GM19023 (cell line): Measurements from ENCODE around the gene PRR35.

Experiments used
- ATAC-seq: cut with Tn5 transposase; IDR thresholded peaks from one replicate; pipeline ENCODE4 v1.9.1; 2021; ENCODE audit warnings: mild to moderate bottlenecking, moderate library complexity; ENCODE audit not compliant: unreplicated experiment

Gene PRR35

DNA sequence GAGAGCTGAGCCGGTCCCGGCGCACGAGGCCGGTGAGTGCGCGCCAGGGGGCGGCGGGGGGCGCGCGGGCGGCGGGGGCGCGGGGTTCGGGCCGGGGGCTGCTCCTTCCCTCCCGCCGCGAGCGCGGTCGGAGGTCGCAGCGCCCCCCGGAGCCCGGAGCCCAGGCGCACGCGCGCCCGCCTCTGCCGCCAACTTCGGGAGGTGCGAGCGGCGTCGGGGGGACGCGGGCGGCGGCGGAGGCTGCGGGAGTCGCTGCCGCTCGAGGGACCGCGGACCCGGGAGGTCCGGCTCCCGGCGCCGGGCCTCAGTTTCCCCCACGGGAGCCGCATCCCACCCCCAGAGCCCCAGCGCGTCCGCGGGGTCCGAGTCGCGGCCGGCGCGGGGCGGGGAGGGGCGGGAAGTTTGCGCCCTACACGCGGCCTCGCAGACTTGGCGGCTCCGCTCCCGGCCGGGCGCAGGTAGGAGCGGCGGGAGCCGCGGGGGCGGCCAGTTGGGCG is at the start of gene PRR35:
PRR35 (plus strand) TSS at position 191 of the 497 bp plus-strand sequence. CDS start 2,901 bp downstream, outside the sequence.
- ATAC-seq: no peak

DNA sequence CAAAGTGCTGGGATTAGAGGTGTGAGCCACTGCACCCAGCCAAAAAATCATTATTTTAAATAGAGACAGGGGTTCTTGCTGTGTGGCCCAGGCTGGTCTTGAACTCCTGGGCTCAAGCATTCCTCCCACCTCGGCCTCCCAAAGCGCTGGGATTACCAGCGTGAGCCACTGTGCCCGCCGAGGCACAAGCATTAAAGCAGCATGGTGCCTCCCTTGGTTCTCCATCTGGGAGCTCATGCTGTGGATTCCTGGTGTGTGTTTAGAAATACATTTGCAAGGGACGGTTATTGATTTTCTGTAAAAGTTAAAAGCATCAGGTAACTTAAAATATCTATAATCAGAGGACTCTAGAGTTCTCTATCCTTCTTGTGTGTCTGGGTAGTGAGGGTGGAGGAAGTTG is 47.4 kb upstream of the PRR35 start:
- no peak for ATAC-seq

DNA sequence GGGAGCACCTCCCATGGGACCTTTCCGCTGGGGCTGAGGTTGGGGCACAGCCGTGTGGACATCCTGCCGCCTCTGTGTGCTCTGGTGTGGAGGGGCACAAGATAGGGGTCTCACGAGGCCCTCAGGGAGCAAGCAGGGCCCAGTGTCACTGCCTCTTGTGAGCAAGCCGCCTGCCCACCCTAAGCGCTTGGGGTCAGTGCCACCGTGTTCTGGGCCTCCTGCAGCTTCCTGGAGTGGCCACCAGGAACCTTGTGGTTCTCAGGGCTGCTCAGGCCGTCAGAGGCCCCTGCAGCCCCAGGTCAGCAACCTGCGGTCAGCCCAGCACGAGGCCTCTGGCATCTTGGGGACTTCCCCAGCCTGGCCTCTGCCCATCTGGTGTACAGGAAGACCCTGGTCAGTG is 46.2 kb upstream of the PRR35 start:
- no peak for ATAC-seq

DNA sequence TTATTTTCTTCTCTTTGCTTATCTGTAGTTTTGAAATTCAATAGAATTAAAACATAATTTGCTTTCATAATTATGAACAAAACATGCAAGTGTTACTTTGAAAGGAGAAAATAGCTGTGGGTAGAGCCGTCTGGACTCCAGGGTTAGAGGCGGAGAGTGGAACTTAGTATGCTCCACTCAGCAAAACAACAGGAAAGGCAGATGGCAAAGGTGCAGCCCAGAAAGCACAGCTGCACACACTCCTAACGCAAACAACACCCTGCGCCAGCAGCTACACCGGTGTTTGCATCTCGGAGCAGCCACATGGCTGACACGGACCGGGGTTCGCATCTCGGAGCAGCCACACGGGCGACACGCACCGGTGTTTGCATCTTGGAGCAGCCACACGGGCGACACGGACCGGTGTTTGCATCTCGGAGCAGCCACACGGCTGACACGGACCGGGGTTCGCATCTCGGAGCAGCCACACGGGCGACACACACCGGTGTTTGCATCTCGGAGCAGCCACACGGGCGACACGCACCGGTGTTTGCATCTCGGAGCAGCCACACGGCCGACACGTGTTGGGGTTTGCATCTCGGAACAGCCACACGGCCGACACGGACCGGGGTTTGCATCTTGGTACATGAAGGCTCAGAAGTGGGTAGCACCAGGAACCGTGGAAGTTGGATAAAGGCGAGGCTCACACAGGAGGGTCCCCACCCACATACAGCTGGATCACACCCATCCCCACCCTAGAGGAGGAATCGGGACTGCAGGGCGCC is 44.8 kb upstream of the PRR35 start:
- ATAC-seq: no peak

DNA sequence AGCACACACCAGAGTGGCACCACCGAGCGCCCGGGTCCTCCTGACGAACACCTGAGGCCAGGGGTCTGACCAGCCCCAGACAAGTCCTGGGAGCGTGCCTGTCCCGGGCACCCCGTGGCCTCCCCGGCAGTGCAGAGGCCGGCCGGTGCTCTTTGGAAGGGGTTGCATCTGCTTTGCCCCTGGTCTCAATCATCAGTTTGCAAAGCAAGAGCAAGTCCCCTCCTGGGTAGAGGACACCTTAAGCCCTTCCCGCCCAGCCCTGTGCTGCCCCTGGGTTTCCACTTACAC is 44.3 kb upstream of the PRR35 start:
- no peak for ATAC-seq

DNA sequence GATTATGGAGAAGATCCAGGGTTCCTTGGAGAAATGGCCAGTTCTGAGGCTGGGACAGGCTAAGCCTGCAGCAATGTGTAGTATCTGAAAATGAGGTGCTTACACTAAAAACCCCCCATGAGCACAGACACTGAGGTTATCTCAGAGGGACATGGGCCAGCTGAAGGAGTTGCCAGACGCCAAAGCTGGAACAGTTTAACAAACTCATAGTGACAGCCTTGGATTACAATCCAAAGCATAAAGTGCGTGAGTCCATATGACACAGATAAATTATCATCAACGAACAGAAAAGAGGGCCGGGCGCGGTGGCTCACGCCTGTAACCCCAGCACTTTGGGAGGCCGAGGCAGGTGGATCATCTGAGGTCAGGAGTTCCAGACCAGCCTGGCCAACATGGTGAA is 43.9 kb upstream of the PRR35 start:
- ATAC-seq: no peak

DNA sequence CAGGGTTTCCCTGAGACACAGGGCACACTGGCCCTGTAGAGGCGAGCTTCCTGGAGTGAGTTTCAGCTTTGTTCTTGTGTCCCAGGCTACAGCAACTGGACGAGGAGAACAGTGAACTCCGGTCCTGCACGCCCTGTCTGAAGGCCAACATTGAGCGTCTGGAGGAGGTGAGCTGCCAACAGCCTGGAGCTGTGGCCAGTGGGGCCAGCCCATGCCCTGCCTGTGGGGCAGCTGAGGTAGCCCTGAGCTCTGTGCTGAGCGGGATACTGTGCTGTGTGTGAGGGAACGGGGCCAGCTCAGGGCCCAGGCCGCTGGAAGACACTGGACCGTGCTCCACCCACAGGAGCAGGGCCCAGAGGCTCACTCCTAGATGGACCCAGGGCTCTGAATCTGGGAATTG is 41.3 kb upstream of the PRR35 start:
- ATAC-seq: no peak

DNA sequence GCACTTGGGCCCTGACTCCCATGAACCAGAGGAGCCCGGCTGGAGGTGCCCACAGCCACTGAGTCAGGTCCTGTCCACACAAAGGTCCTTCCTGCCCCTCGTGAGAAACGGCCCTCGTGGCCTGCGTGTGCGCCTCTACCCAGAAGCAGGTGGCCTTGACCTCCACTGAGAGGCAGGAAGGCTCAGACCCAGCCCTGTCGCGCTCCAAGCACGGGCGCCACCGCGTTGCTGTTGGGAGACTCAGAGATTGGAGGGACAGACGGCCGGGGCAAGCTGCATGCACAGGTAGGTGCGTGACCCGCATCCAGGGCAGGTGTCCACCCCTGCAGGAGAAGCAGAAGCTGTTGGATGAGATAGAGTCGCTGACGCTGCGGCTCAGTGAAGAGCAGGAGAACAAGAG is 40.8 kb upstream of the PRR35 start:
- no peak for ATAC-seq

DNA sequence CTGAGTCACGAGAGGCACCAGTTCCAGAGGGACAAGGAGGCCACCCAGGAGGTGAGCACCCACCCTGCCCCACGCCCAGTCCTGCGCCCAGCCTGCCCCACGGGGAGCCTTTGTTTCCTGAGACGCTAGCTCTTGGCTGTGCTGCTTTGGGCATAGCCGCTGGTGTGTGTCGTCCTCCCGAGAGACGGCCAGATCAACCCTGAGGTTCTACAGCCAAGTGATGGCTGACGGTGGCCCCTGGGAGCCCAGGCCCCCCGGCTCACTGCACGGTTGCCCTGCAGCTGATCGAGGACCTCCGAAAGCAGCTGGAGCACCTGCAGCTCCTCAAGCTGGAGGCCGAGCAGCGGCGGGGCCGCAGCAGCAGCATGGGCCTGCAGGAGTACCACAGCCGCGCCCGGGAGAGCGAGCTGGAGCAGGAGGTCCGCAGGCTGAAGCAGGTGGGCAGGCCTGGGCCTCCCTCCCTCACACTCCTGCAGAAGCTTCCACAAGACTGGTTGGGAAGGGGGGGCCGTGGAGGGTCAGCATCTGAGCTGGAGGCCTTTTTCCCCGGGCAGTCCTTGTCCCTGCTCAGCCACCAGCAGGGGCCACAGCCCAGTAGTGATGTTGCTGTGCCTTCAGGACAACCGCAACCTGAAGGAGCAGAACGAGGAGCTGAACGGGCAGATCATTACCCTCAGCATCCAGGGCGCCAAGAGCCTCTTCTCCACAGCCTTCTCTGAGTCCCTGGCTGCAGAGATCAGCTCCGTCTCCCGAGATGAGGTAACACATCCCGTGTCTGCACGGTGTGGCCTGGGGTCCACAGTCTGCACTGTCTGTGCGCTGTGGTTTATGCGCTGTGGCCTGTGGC is 40.1 kb upstream of the PRR35 start:
- ATAC-seq: no peak

DNA sequence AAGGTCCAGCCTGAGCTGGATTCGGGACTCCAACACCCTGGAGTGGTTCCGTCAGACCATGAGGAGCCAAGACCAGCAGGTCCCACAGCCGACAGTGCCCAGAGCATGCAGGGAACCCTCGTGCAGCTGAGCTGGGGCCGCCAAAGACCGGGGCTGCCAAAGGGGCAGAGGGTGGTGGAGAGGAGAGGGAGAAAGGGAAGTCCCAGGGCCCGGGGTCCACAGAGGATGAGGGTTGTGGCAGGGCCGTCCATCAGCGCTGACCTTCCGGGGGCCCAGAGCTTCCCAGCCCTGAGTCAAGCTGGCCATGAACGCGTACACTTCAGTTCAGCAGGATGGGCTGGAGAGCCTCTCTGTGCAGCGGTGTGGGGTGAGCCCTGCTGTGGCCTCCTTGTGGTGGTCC is 39.3 kb upstream of the PRR35 start:
- ATAC-seq: no peak

DNA sequence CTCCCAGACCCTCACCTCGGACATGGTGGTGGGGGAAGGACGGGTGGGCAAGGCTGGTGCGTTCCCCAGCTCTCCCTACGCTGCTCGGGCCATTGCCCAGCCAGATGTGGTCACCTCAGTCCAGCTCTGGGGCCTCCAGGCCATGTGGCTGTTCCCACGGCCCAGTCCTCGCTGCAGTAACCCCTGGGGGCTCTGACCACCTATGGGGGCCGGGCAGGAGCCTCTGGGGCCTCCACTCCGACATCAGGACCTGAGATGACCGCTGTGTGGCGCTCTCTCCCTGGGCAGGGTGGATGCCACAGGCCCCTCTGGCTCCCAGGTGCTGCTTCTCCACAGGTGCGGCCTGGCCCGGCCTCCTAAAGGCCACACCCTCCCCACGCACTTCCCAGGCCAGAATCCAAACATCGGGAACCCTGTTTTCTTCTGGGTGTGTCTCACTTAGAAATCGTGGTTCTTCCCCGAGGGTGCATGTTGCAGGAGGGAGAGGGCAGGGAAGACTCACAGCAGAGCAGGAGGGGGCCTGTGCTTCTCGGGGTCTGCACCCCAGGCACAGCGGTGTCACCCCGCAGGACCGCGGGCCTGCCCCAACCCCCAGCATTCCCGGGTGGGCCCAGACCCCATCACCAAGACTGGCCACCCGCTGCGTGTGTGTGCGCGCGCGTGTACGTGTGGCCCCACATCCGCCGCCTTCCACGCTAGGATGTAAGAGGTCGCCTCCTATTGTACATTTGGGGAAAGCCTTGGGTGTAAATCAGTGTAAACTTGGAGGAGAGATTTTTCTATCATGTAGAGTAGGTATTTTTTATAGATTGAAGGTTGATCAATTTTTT is 38.6 kb upstream of the PRR35 start:
- ATAC-seq: no peak

DNA sequence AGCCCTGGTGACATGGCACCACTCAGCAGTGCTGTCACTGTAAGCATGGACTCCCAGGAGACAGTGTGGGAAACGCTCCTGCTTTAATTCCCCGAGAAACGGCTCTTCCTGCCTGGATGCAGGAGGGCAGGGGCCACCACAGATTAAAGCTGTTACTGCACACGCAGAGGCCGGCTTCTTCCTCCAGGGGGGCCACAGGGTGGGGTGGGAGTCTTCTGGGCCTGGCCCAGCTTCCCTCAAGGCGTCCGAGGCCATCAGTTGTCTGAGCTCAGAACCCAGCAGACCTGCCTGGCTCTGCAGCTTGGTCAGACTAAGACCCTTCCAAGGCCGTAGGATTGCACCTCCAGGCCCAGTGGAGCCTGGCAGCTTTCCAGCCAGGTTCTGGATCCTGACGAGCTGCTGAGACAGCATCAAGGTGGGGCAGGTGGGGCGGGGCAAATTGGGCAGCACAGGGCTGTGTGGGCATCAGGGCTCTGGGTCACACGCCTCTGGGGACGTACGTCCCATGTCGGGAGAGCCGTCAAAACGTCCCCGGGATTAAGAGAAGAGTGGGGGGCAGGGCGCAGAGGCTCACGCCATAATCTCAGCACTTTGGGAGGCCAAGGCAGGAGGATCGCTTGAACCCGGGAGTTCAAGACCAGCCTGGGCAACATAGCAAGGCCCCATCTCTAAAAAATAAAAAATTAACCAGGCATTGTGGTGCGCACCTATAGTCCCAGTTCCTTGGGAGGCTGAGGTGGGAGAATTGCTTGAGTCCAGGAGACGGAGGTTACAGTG is 37.7 kb upstream of the PRR35 start:
- no peak for ATAC-seq

DNA sequence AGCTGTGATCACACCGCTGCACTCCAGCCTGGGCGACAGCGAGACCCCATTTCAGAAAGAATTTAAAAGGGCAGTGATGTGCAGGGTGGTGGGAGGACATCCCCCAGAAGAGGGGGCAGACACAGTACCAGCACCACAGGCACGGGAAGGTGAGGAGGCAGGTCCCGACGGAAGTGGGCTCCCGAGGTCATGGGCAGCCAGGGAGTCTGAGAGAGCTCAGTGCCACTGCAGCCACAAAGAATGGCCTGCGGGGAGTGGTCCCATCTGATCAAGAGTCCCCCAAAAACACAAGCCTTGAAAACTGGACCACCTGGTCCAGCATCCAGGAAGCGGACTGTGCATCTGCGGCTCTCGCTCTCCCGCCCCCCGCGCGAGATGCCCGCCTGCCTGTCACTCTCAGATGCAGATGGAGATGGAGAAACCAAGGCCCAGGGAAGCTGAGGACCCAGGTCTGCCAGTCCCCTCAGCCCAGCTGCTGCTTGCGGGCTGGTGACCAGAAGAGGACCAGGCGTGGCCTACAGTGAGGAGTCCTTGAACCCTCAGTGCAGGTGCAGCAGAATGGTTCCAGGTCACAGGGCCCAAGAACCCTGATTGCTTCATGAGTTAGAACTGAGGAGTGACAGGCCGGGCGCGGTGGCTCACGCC is 37.0 kb upstream of the PRR35 start:
- no peak for ATAC-seq

DNA sequence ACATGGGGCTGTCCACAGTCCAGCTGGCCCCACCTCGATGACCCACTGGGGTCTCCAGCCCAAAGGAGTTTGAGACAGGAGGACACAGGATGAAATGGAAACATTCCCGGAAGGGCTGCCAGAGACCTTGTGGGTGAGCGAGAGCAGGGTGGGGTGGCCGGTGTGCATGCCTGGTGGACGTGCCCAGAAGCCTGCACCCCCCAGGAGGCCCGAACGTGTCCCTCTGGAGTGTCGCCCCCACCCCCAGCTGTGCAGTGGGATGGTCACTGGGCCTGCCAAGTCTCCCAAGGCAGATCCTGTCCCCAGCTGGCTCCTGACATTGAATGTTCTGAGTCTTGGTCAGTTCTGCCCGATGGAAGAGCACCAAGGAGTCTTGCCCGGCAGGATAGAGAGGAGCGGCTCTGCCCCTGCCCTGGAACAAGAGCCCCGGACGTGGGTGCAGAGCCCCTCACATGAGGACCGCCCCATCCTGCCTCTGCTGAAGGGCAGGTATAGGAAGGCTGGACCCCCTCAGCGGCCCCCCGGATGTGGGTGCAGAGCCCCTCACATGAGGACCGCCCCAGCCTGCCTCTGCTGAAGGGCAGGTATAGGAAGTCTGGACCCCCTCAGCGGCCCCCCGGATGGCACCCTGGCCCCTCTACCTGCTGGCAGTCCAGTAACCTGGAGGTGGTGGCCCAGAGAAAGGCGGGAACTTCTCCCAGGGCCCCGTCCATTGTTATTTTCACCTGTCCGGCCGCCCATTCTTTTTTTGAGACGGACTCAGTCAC is 35.7 kb upstream of the PRR35 start:
- ATAC-seq: no peak

DNA sequence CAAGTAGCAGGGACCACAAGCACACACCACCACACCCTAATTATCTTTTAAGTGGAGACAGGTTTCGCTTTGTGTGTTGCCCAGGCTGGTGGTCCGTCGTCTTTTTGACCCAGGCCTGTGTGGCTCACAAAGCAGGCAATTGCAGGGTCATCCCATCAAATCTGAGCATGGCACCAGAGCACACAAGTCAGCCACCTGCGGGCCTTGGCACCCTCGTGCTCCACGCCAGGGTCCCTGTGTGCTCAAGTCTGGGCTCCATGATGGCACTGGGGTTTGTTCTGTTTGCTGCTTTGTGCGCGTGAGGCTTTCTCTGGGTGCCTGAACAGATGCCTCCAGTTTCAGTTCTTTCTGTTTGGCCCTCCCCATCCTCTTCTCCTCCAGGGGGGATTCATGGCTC is 35.1 kb upstream of the PRR35 start:
- ATAC-seq: no peak

DNA sequence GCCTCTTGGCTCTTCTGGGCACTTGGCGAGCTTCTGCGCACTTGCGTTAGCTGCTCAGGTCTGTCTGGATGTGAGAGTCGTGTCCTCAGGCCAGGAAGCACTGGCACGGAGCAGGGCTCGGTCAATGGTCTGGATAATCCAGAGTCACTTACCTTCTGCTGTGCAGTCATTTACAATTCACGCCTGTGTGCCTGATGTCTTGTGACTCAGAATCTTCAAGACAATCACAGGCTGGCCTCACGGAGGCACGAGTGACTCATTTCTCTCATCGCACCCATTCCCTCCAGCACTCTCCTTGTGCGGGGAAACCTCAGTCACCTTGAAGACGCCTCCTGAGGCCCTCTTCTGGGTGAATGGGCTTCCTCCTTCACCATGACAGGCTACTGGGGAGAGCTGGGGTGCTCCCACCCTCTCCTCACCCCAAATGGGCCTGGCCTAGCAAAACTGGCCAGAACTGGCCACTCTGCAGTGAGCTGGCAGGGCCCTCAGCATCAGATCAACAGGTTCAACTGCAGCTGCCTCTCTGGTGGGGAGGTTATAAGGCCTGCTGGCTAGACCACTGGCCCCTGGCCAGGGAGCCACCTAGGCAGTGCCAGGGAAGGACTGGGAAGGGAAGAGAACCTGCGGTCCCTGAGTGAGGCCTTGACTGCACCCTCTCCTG is 34.5 kb upstream of the PRR35 start:
- ATAC-seq: no peak

DNA sequence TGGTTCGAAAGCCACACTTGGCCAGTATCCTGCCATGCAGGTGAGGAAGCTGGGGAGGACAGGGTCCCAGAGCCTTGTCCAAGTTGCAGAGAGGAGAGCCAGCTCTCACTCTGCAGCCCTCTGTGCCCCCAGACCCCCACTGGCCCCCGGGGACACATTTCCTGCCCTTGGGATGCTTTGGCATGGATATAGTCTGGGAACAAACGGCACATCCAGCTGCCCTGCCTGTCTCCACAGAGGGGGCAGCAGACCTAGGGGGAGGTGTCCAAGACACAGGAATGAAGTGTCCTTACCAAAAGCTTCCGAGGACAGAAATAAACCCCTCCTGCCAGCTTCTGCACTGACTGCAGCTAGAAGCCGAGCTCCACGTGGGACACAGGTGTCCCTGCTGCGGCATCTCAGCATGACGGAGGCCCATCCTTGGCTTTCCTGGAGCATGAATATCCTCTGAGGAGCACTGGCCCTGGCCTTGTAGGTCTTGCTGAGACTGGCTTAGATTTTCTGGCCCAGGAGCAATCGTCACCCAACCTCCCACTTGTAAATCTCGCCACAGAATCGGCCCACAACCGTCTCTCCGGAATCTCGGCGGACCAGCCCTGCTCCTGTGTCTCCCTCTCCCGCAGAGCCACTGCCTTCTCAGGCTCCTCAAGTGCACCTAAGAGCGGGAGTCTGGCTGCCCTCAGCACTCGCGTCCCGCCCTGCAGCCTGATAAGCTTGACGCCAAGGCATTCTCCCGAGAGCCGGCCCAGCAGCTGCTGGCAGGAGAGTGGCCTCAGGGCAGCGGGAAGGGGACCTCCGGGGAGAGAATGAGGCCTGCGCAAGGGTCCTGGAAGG is 33.8 kb upstream of the PRR35 start:
- no peak for ATAC-seq
